HFFc6 (cell line): ENCODE data around the gene GDNF. TPM values are rescaled to one million over a fixed set of nuclear protein-coding genes. Genes with fewer than 3 reads are reported as not detected.
A peak's percentile ranks its signal among the peaks of the same experiment; 100 is the strongest.

ENCODE experiments used
- DNase-seq: peaks from one replicate; pipeline ENCODE4 v3.0.0-alpha.2; 2018
- H3K27ac Mint-ChIP-seq: 2 replicates; pipeline ENCODE4 v1.8.0; 2020; ENCODE audit warnings: mild to moderate bottlenecking, mixed read lengths
- H3K27me3 Mint-ChIP-seq: 2 replicates; pipeline ENCODE4 v1.8.0; 2021; ENCODE audit warnings: mild to moderate bottlenecking, moderate library complexity, mixed read lengths; ENCODE audit not compliant: insufficient read depth
- H3K36me3 Mint-ChIP-seq: 2 replicates; pipeline ENCODE4 v1.8.0; 2021; ENCODE audit warnings: low read depth, mixed read lengths
- H3K4me1 Mint-ChIP-seq: 2 replicates; pipeline ENCODE4 v1.8.0; 2020; ENCODE audit warnings: low read depth, mixed read lengths
- H3K4me3 Mint-ChIP-seq: 2 replicates; pipeline ENCODE4 v1.8.0; 2020; ENCODE audit warnings: mild to moderate bottlenecking, moderate library complexity, mixed read lengths
- H3K9me3 Mint-ChIP-seq: 2 replicates; pipeline ENCODE4 v1.8.0; 2020; ENCODE audit warnings: mild to moderate bottlenecking, mixed read lengths
- CTCF ChIP-seq: fragments of 200-600 bp; sonication (generic); IDR thresholded peaks from 2 replicates; pipeline ENCODE4 v1.5.0; 2021; ENCODE audit warnings: antibody characterized with exemption, mild to moderate bottlenecking
- total RNA-seq, 6 experiments: library from RNA; stranded (reverse); fragmentation: NEBNext Ultra II Directional; extraction: Animal tissue kit (Norgen Biotek cat#: 25700); gene quantifications; 2 replicates in 1 of 6; 3 replicates in 5 of 6; pipeline ENCODE4 v1.2.3, GENCODE V29; 2021

GDNF gene
- total RNA-seq, 6 experiments from 2014 or later: 0.85 to 8.3 (median 7.1) TPM

DNA sequence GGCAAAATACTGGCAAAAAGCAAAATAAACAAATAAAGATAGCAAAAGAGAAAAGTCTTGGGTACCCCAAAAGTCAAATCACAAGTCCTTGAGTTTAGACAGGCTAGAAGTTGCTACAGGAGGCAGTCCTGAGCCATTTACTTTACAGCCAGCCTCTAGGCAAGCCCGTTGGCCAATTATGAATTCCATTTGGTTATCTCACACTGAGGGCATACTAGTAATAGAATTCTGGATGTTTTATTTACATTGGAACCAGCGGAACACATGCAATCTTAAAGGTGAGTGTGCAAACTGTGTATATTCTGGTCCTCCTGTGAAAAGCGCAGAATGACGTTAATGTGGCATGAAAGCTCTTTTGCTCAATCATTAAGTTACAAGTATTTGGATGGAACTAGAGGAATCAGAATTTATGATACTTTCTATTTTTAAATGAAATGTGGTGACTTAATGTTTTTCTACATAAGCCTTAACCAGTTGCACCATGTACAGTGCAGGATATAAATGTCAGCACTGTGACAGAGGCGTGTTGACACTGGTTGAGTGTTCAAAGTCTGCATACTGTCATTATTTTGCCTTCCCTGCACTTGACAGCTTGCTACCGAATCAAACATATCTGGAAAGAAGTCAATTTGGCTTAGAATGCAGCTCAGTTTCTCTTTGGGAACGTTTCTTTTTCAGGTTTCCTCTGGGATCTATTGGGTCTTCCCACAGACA lies 7.9 kb downstream of the GDNF start:
- peak; percentile 26; the same call in 1 of the 2 replicates for TF ChIP-seq CTCF
- no peaks in the 10 kb centered on the region for H3K9me3 Mint-ChIP-seq
- H3K27me3 Mint-ChIP-seq: peaks cover 2% of the 10 kb centered on the region; the same call in 1 of the 2 replicates
- H3K4me3 Mint-ChIP-seq: no peak overlapping the region; the same call in 1 of the 2 replicates
- peak; percentile 37 for DNase-seq
- peak overlapping the region; percentile 30; the same call in 1 of the 2 replicates for H3K27ac Mint-ChIP-seq
- peaks cover 32% of the 10 kb centered on the region for H3K4me1 Mint-ChIP-seq
- H3K36me3 Mint-ChIP-seq: no peaks in the 10 kb centered on the region; the same call in 1 of the 2 replicates

DNA sequence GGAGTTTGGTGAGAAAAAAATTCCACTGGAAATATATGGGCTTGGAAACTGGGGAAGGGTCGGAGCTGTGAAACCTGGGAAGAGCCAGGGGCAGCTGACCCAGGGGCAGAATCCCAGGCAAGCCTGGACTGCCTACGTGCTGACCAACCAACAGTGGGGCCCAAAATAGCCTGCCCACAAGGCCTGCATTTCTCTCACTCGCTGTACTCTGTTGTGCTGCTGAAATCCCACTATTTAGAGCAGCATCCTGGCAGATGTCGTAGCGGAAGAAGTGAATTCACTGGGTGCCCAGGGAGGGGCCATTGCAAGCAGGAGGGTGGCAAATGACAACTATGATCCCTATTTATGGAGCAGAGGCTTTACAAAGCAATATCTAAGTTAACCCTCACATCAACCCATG lies 9.5 kb downstream of the GDNF start:
- Mint-ChIP-seq H3K9me3 (no peaks in the 10 kb centered on the region), H3K27ac (no peak overlapping the region)

GRCh38 chr5:37825334-37825915 lies 14.4 kb downstream of the GDNF start:
- Mint-ChIP-seq H3K27me3 (no peaks in the 10 kb centered on the region), H3K4me3 (no peak overlapping the region), H3K4me1 (peaks cover 12% of the 10 kb centered on the region; the same call in 1 of the 2 replicates), H3K9me3 (no peaks in the 10 kb centered on the region), H3K27ac (no peak overlapping the region), H3K36me3 (peaks cover 13% of the 10 kb centered on the region; the same call in 1 of the 2 replicates)
- no peak for DNase-seq
- no peak for TF ChIP-seq CTCF

More for the DNA sequence above, 9.5 kb downstream of the GDNF start:
- no peak for TF ChIP-seq CTCF
- peaks cover 2% of the 10 kb centered on the region; the same call in 1 of the 2 replicates for H3K27me3 Mint-ChIP-seq
- H3K4me1 Mint-ChIP-seq: peaks cover 30% of the 10 kb centered on the region
- no peak for DNase-seq
- no peak overlapping the region for H3K4me3 Mint-ChIP-seq
- H3K36me3 Mint-ChIP-seq: no peaks in the 10 kb centered on the region; the same call in 1 of the 2 replicates

DNA sequence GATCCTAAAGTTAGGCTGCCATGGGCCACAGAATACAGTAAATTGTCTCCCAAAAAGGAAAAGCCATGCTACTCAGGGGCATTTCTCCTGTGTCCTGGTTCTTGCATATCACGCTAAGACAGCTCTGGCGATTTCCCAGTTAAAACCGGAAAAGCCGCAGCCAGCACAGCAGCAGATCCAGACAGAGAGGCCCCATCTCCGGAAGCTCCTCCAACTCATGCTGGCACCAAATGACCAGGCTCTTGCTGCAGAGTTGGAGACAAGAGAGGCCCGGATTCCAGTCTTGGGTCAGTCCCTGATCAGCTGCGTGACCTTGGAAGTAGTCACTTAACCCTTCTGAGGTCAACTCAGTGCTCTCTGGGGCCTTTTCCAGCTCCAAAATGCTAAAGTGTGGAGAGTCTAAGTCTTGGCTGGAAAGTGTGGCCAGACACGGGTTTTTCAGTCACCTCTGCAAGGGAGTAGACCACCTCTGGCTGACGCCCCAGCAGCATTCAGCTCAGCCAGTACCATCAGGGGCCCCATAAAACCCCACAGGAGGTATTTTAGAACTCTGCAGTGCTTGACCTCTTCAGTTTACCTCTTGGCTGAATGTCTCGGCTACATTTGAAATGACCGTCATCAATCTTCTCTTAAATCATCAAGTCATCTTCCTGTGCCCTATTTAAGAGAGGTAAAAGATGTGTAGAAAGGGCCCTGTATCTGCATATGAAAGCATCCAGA lies 16.2 kb downstream of the GDNF start:
- Mint-ChIP-seq H3K4me3 (no peak overlapping the region), H3K27me3 (no peaks in the 10 kb centered on the region), H3K9me3 (no peaks in the 10 kb centered on the region), H3K36me3 (peaks cover 17% of the 10 kb centered on the region; the same call in 1 of the 2 replicates), H3K27ac (no peak overlapping the region), H3K4me1 (peaks cover 12% of the 10 kb centered on the region; the same call in 1 of the 2 replicates)
- DNase-seq: no peak
- no peak for TF ChIP-seq CTCF

GRCh38 chr5:37816883-37817282 lies 23.0 kb downstream of the GDNF start:
- H3K36me3 Mint-ChIP-seq: peaks cover 44% of the 10 kb centered on the region
- no peaks in the 10 kb centered on the region; the same call in 1 of the 2 replicates for H3K27me3 Mint-ChIP-seq
- H3K27ac Mint-ChIP-seq: peak overlapping the region; percentile 59; the same call in 1 of the 2 replicates
- no peaks in the 10 kb centered on the region for H3K9me3 Mint-ChIP-seq
- peaks cover 32% of the 10 kb centered on the region for H3K4me1 Mint-ChIP-seq
- H3K4me3 Mint-ChIP-seq: no peak overlapping the region
- peak; percentile 31 for DNase-seq
- no peak for TF ChIP-seq CTCF
